Neural progenitor cell (in vitro differentiated cells): ENCODE data around the gene FXYD5. TPM values are rescaled to one million over a fixed set of nuclear protein-coding genes. Genes with fewer than 3 reads are reported as not detected.

Source experiments
- DNase-seq: peaks from one replicate; pipeline ENCODE4 v3.0.0-alpha.2; 2016; ENCODE audit warnings: low spot score
- H2AFZ ChIP-seq: fragments of 200-600 bp; sonication (generic); replicated peaks from 2 replicates; pipeline ENCODE4 v1.6.1; 2016; ENCODE audit warnings: antibody characterized with exemption
- H3F3A ChIP-seq: fragments of 200-600 bp; sonication (generic); 2 replicates; pipeline ENCODE4 v1.6.1; 2016; ENCODE audit warnings: antibody characterized with exemption, low read depth
- H3K27ac ChIP-seq: fragments of 200-600 bp; sonication (generic); 2 replicates; pipeline ENCODE4 v1.5.1; 2016; ENCODE audit warnings: mild to moderate bottlenecking
- H3K27me3 ChIP-seq: fragments of 200-600 bp; sonication (generic); 2 replicates; pipeline ENCODE4 v1.6.1; 2016; ENCODE audit warnings: mild to moderate bottlenecking, moderate library complexity
- H3K36me3 ChIP-seq: fragments of 200-600 bp; sonication (generic); 2 replicates; pipeline ENCODE4 v1.5.1; 2016
- H3K4me1 ChIP-seq: fragments of 200-600 bp; sonication (generic); 2 replicates; pipeline ENCODE4 v1.6.1; 2016; ENCODE audit warnings: mixed run types
- H3K4me2 ChIP-seq: fragments of 200-600 bp; sonication (generic); 2 replicates; pipeline ENCODE4 v1.6.1; 2016
- H3K4me3 ChIP-seq: fragments of 200-600 bp; sonication (generic); 2 replicates; pipeline ENCODE4 v1.5.1; 2016
- H3K79me2 ChIP-seq: fragments of 200-600 bp; sonication (generic); 2 replicates; pipeline ENCODE4 v1.6.1; 2016; ENCODE audit warnings: low read depth
- H3K9ac ChIP-seq: fragments of 200-600 bp; sonication (generic); 2 replicates; pipeline ENCODE4 v1.6.1; 2016
- H3K9me3 ChIP-seq: fragments of 200-600 bp; sonication (generic); 2 replicates; pipeline ENCODE4 v1.5.1; 2016; ENCODE audit warnings: low read depth
- H4K20me1 ChIP-seq: fragments of 200-600 bp; sonication (generic); 2 replicates; pipeline ENCODE4 v1.6.1; 2016; ENCODE audit warnings: low read depth
- H3K27ac Mint-ChIP-seq: 3 replicates; pipeline ENCODE4 v1.8.0; 2021; ENCODE audit warnings: mixed read lengths
- H3K27me3 Mint-ChIP-seq: 2 replicates; pipeline ENCODE4 v1.8.0; 2022; ENCODE audit warnings: low read depth, mild to moderate bottlenecking, inconsistent platforms, moderate library complexity, mixed read lengths; ENCODE audit not compliant: insufficient read depth
- H3K36me3 Mint-ChIP-seq: 3 replicates; pipeline ENCODE4 v1.8.0; 2021; ENCODE audit warnings: mixed read lengths
- H3K4me1 Mint-ChIP-seq: 3 replicates; pipeline ENCODE4 v1.8.0; 2021; ENCODE audit warnings: mixed read lengths
- H3K4me3 Mint-ChIP-seq: 3 replicates; pipeline ENCODE4 v1.8.0; 2021; ENCODE audit warnings: mild to moderate bottlenecking, moderate library complexity, mixed read lengths
- H3K9me3 Mint-ChIP-seq: 3 replicates; pipeline ENCODE4 v1.8.0; 2020; ENCODE audit warnings: mixed read lengths
- EZH2 ChIP-seq: fragments of 200-600 bp; sonication (generic); IDR thresholded peaks from 2 replicates; pipeline ENCODE4 v1.6.1; 2017; ENCODE audit warnings: antibody characterized with exemption, mild to moderate bottlenecking, moderate library complexity
- EZH2phosphoT487 ChIP-seq: fragments of 200-600 bp; sonication (generic); IDR thresholded peaks from 2 replicates; pipeline ENCODE4 v1.6.1; 2017; ENCODE audit warnings: antibody characterized with exemption
- total RNA-seq: library from RNA; depleted of rRNA; stranded (reverse); fragments of >200 nt; gene quantifications from 2 replicates; pipeline ENCODE4 v1.2.3, GENCODE V29; 2015; ENCODE audit warnings: low replicate concordance
- TF ChIP-seq, protein P1 (sequence below): fragments of 200-600 bp; sonication (generic); IDR thresholded peaks from 2 replicates; pipeline ENCODE4 v1.5.1; 2017; ENCODE audit warnings: antibody characterized with exemption, mild to moderate bottlenecking

The FXYD5 gene
- total RNA-seq, 1 donor from 2014 or later, result 7.8 TPM

GRCh38 chr19:35144600-35145436, 9.7 kb upstream of the FXYD5 start:
- no peaks in the 10 kb centered on the region for H3K9me3 Mint-ChIP-seq
- H4K20me1 ChIP-seq, result peaks cover 3% of the 10 kb centered on the region
- no peak overlapping the region for H3K4me3 ChIP-seq
- H3K4me1 ChIP-seq, result peaks cover 21% of the 10 kb centered on the region
- H3K36me3 ChIP-seq, result no peaks in the 10 kb centered on the region
- H3F3A ChIP-seq, result peaks cover 39% of the 10 kb centered on the region
- H3K9me3 ChIP-seq, result no peaks in the 10 kb centered on the region
- H3K27ac ChIP-seq, result no peak overlapping the region
- peaks cover 33% of the 10 kb centered on the region for H3K4me1 Mint-ChIP-seq
- no peak overlapping the region for H3K27ac Mint-ChIP-seq
- no peak overlapping the region for H3K9ac ChIP-seq
- no peak for TF ChIP-seq EZH2
- TF ChIP-seq, protein P1, sequence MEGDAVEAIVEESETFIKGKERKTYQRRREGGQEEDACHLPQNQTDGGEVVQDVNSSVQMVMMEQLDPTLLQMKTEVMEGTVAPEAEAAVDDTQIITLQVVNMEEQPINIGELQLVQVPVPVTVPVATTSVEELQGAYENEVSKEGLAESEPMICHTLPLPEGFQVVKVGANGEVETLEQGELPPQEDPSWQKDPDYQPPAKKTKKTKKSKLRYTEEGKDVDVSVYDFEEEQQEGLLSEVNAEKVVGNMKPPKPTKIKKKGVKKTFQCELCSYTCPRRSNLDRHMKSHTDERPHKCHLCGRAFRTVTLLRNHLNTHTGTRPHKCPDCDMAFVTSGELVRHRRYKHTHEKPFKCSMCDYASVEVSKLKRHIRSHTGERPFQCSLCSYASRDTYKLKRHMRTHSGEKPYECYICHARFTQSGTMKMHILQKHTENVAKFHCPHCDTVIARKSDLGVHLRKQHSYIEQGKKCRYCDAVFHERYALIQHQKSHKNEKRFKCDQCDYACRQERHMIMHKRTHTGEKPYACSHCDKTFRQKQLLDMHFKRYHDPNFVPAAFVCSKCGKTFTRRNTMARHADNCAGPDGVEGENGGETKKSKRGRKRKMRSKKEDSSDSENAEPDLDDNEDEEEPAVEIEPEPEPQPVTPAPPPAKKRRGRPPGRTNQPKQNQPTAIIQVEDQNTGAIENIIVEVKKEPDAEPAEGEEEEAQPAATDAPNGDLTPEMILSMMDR, result no peak
- TF ChIP-seq EZH2phosphoT487, result no peak
- peaks cover 32% of the 10 kb centered on the region for H3K27me3 Mint-ChIP-seq
- no peaks in the 10 kb centered on the region for H3K36me3 Mint-ChIP-seq
- peaks cover 57% of the 10 kb centered on the region for H3K27me3 ChIP-seq
- no peak overlapping the region for H2AFZ ChIP-seq
- DNase-seq, result peak; percentile 89
- peak overlapping the region; percentile 24 for H3K4me3 Mint-ChIP-seq
- H3K79me2 ChIP-seq, result no peaks in the 10 kb centered on the region
- H3K4me2 ChIP-seq, result peak overlapping the region; percentile 66

DNA sequence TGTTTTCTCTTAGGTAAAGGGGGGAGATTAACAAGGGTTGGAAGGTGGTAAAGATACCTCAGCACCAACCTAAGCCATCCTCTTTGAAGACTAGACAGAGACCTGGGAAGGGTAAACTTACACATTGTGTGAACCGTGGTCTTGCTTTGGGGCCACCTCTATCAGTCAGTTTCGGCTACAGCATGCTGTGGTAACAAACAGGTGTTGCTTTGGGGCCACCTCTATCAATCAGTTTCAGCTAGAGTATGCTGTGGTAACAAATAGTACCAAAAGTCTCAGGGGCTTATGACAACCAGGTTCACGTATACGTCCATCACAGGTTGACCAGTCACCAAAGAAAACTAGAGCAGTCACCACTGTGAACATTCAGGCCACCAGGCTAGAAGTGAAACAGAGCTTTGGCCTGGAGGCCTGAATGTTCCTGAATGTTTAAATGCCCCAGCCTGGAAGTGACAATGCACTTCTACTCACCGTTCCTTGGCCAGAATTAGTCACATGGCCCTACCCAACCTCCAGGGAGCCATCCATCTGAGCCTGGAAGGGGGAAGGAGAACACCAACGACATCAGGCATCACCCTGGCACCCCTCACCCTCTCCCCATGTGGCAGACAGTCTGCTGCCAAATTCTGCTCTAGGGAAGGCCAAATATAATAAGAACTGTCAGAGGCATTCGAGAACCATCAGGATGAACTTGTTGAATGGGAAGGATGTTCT, 7.6 kb upstream of the FXYD5 start:
- no peak overlapping the region for H3K4me3 ChIP-seq
- peaks cover 40% of the 10 kb centered on the region for H3K27me3 ChIP-seq
- no peaks in the 10 kb centered on the region for H3K79me2 ChIP-seq
- Mint-ChIP-seq H3K36me3 (no peaks in the 10 kb centered on the region), H3K4me1 (peaks cover 17% of the 10 kb centered on the region), H3K27me3 (peaks cover 31% of the 10 kb centered on the region), H3K27ac (no peak overlapping the region), H3K4me3 (no peak overlapping the region), H3K9me3 (no peaks in the 10 kb centered on the region)
- peaks cover 27% of the 10 kb centered on the region for H3F3A ChIP-seq
- no peak overlapping the region for H3K4me2 ChIP-seq
- no peak overlapping the region for H3K9ac ChIP-seq
- no peak for DNase-seq
- H3K4me1 ChIP-seq, result peaks cover 17% of the 10 kb centered on the region
- H2AFZ ChIP-seq, result no peak overlapping the region
- H4K20me1 ChIP-seq, result no peaks in the 10 kb centered on the region
- no peaks in the 10 kb centered on the region for H3K9me3 ChIP-seq
- H3K27ac ChIP-seq, result no peak overlapping the region
- TF ChIP-seq, protein P1, result no peak
- no peak for TF ChIP-seq EZH2phosphoT487
- TF ChIP-seq EZH2, result no peak
- no peaks in the 10 kb centered on the region for H3K36me3 ChIP-seq

GRCh38 chr19:35149463-35149862, 5.1 kb upstream of the FXYD5 start:
- H3K27me3 ChIP-seq, result peaks cover 39% of the 10 kb centered on the region
- H3K9ac ChIP-seq, result no peak overlapping the region
- Mint-ChIP-seq H3K27me3 (peaks cover 38% of the 10 kb centered on the region), H3K27ac (no peak overlapping the region), H3K4me3 (no peak overlapping the region), H3K9me3 (no peaks in the 10 kb centered on the region), H3K4me1 (peaks cover 21% of the 10 kb centered on the region), H3K36me3 (no peaks in the 10 kb centered on the region)
- H3K27ac ChIP-seq, result no peak overlapping the region
- peaks cover 13% of the 10 kb centered on the region for H3F3A ChIP-seq
- no peaks in the 10 kb centered on the region for H3K9me3 ChIP-seq
- no peak overlapping the region for H3K4me3 ChIP-seq
- no peaks in the 10 kb centered on the region for H3K79me2 ChIP-seq
- H3K4me2 ChIP-seq, result no peak overlapping the region
- H2AFZ ChIP-seq, result no peak overlapping the region
- no peak for TF ChIP-seq EZH2phosphoT487
- H3K36me3 ChIP-seq, result no peaks in the 10 kb centered on the region
- no peaks in the 10 kb centered on the region for H4K20me1 ChIP-seq
- DNase-seq, result no peak
- H3K4me1 ChIP-seq, result peaks cover 13% of the 10 kb centered on the region
